Diencephalon (tissue), 1 donor: ENCODE data around the gene ZNF723. TPM values are rescaled to one million over a fixed set of nuclear protein-coding genes. Genes with fewer than 3 reads are reported as not detected.

Experiments
- small RNA-seq: library from RNA; depleted of rRNA; stranded (forward); fragments of <200 nt; gene quantifications from one replicate; pipeline ENCODE3, GENCODE V24; 2014
- total RNA-seq: library from RNA; depleted of rRNA; stranded (reverse); fragments of >200 nt; gene quantifications from one replicate; pipeline ENCODE4 v1.2.3, GENCODE V29; 2014

ZNF723 gene
- not detected for total RNA-seq

DNA sequence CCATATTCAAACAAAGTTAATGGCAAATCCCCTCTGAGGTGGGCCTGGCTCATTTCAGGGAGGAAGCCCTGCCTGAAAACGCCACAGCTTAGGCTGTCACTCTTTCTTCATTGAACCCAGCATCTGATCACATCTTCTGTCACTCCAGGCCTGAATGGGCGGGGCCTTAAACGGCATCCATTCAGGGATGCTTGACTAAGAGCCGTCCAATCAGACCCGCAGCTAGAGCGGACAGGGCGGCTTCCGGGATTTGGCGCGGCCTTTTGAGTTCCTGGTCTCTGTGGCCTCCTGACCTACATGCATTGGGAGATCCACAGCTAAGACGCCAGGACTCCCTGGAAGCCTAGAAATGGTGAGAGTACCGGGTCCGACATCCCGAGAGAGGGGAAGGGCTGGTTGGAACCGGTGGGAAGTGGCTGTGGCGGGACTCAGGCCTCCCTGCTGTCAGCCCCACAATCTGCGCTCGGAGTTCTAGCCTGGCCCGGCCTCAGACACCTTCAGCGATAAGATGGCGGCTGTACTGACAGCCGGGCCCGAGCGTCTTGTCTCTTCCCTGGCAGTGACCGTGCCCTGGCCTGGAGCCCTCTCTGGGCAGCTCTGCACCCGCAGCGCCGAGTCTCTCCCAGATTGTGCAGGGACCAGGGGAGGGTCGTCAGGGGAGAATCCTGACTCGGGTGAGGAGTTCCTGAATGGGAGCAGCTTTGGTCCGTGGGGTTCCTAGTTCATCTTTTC is at the start of gene ZNF723:
Gene ZNF723 (plus strand): TSS at position 261 of the 732 bp plus-strand sequence. CDS start 89 bp downstream, at position 350.

DNA sequence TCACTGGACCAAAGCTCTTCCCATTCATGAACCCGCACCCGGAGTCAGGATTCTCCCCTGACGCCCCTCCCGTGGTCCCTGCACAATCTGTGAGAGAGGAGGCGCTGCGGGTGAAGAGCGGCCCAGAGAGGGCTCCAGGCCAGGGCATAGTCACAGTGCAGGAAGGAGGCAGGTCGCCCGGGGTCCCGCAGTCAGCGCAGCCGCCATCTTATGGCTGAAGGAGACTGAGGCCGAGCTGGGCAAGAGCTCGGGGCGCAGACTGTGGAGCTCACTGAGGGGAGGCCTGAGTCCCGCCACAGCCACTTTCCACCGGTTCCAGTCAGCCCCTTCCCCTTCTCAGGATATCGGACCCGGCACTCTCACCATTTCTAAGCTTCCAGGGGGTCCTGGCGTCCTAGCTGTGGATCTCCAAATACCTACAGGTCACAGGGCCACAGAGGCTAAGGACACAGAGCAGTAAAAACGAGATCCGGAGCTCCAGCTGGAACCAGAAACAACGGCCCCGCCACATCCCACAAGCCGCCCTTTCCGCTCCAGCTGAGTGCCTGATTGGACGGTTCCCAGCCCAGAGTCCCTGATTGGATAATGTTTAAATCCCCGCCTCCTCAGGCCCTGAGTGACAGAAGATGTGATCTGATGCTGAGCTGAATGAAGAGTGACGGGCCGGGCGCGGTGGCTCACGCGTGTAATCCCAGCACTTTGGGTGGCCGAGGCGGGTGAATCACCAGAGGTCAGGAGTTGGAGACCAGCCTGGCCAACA is 48.3 kb upstream of the ZNF723 start, which contains the start of gene ZNF99:
Gene ZNF99 (minus strand): TSS at position 501 of the 760 bp plus-strand sequence. CDS start 135 bp downstream, at position 366.

Small RNAs within 50 kb of the gene (small RNA-seq; reads per million reads assigned to genes)
- gene VN1R88P, result not detected

Other genes with a start within 250 kb of the ZNF723 start
- gene ZNF492, start 198.0 kb upstream of the ZNF723 start, total RNA-seq, result 4.4 TPM
- 0.92 TPM for gene ZNF99, start 48.1 kb upstream of the ZNF723 start, total RNA-seq
- gene ZNF728, start 170.9 kb downstream of the ZNF723 start, total RNA-seq, result 5.5 TPM